Loucy (cell line): Measurements from ENCODE around the gene TIPRL.

Experiments used
- EZH2phosphoT487 ChIP-seq: fragments of 200-600 bp; IDR thresholded peaks from 2 replicates; pipeline ENCODE4 v1.6.1; 2018; ENCODE audit warnings: antibody characterized with exemption, mild to moderate bottlenecking, moderate library complexity, borderline replicate concordance
- TF ChIP-seq, protein P1 (sequence below): fragments of 200-600 bp; sonication (generic); conservative IDR thresholded peaks from 2 replicates; pipeline ENCODE4 v1.5.1; 2014; ENCODE audit warnings: mild to moderate bottlenecking, antibody characterized with exemption, low read length

DNA sequence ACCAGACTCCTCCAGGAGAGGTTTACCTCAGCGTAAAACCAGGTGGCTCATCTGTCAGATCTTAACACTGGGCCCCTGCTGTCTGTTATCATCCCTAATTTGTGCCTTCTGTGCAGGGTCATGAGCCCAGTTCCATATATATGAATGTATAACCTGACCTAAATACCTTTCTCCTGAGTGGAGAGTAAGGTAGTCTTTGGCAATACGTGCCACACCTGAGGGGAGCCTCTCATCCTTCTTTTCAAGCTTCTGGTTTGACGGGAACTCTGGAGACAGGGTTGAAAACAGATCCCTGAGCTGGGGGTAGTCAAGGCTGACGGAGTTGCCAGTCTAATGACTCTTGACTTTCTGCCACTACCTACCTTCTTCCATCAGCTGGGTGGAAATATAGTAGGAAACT, 51.1 kb downstream of the TIPRL start:
- TF ChIP-seq, protein P1, sequence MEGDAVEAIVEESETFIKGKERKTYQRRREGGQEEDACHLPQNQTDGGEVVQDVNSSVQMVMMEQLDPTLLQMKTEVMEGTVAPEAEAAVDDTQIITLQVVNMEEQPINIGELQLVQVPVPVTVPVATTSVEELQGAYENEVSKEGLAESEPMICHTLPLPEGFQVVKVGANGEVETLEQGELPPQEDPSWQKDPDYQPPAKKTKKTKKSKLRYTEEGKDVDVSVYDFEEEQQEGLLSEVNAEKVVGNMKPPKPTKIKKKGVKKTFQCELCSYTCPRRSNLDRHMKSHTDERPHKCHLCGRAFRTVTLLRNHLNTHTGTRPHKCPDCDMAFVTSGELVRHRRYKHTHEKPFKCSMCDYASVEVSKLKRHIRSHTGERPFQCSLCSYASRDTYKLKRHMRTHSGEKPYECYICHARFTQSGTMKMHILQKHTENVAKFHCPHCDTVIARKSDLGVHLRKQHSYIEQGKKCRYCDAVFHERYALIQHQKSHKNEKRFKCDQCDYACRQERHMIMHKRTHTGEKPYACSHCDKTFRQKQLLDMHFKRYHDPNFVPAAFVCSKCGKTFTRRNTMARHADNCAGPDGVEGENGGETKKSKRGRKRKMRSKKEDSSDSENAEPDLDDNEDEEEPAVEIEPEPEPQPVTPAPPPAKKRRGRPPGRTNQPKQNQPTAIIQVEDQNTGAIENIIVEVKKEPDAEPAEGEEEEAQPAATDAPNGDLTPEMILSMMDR, result no peak
- TF ChIP-seq EZH2phosphoT487, result no peak
